GM21390 (cell line): ENCODE results near the gene PSD.
"Not testable (repeated sequence)": the region's sequence is repeated elsewhere in the genome, so short reads cannot be mapped to it uniquely, and the experiment has no call there.

Experiments used
- ATAC-seq: cut with Tn5 transposase; IDR thresholded peaks from one replicate; pipeline ENCODE4 v1.9.1; 2021; ENCODE audit not compliant: unreplicated experiment

The PSD gene

GRCh38 chr10:102418622-102419268, at the start of gene PSD:
PSD (minus strand) TSS chr10:102418785; CDS start chr10:102417038, 1,747 bp downstream.
- no peak for ATAC-seq

GRCh38 chr10:102467971-102468438, 49.4 kb upstream of the PSD start:
- no peak for ATAC-seq

GRCh38 chr10:102467318-102467717, 48.7 kb upstream of the PSD start:
- no peak for ATAC-seq

- no peak for ATAC-seq
Observed at GRCh38 chr10:102465466-102465865, 46.9 kb upstream of the PSD start.

GRCh38 chr10:102463983-102464382, 45.4 kb upstream of the PSD start:
- ATAC-seq: no peak

- no peak for ATAC-seq
Observed at GRCh38 chr10:102462512-102463054, 44.0 kb upstream of the PSD start.

GRCh38 chr10:102461187-102462054, 42.8 kb upstream of the PSD start:
- ATAC-seq: peak; percentile 78

- ATAC-seq: peak; percentile 31
Observed at GRCh38 chr10:102460836-102461186, 42.2 kb upstream of the PSD start.

- no peak for ATAC-seq
Observed at GRCh38 chr10:102458656-102459055, 40.1 kb upstream of the PSD start.

- ATAC-seq: no peak
Observed at GRCh38 chr10:102457591-102458150, 39.1 kb upstream of the PSD start.

- no peak for ATAC-seq
Observed at GRCh38 chr10:102455893-102456471, 37.4 kb upstream of the PSD start.

- not testable (repeated sequence) for ATAC-seq
Observed at GRCh38 chr10:102454662-102455487, 36.3 kb upstream of the PSD start.

- ATAC-seq: no peak
Observed at GRCh38 chr10:102453502-102453901, 34.9 kb upstream of the PSD start.

- no peak for ATAC-seq
Observed at GRCh38 chr10:102452672-102453340, 34.2 kb upstream of the PSD start.

GRCh38 chr10:102451105-102451969, 32.8 kb upstream of the PSD start, which contains the start of gene C10orf95:
C10orf95 (minus strand) TSS chr10:102451543; CDS start chr10:102451093, 450 bp downstream.
- no peak for ATAC-seq

GRCh38 chr10:102450374-102451104, 32.0 kb upstream of the PSD start:
- ATAC-seq: peak; percentile 69

- no peak for ATAC-seq
Observed at GRCh38 chr10:102450124-102450373, 31.5 kb upstream of the PSD start.

- ATAC-seq: peak; percentile 47
Observed at GRCh38 chr10:102449321-102450123, 30.9 kb upstream of the PSD start.
